Esophagus muscularis mucosa (tissue), 4 donors: ENCODE measurements around the gene ATP1A1. TPM values are rescaled to one million over a fixed set of nuclear protein-coding genes. Genes with fewer than 3 reads are reported as not detected.

Experiments
- DNase-seq: peaks from one replicate; pipeline ENCODE4 v3.0.0-alpha.2; 2017; ENCODE audit errors: extremely low spot score
- H3K27ac ChIP-seq, 4 donors: fragments of 200-600 bp; sonication (generic); replicated peaks in 1 of 4; 1 replicate in 3 of 4; 2 replicates in 1 of 4; pipeline ENCODE4 v1.5.1; 2016 to 2019; ENCODE audit warnings: mild to moderate bottlenecking in 1 of 4
- H3K27me3 ChIP-seq, 4 donors: fragments of 200-600 bp; sonication (generic); one replicate each; pipeline versions ENCODE4 v1.5.1 to v1.6.0; 2016 to 2019
- H3K36me3 ChIP-seq, 4 donors: fragments of 200-600 bp; sonication (generic); one replicate each; pipeline ENCODE4 v1.5.1; 2016 to 2019
- H3K4me1 ChIP-seq, 4 donors: fragments of 200-600 bp; sonication (generic); one replicate each; pipeline ENCODE4 v1.5.1; 2016 to 2019
- H3K4me3 ChIP-seq, 4 donors: fragments of 200-600 bp; sonication (generic); 1 replicate in 2 of 4; 2 replicates in 2 of 4; pipeline ENCODE4 v1.5.1; 2016 to 2019; ENCODE audit warnings: mild to moderate bottlenecking in 4 of 4, moderate library complexity in 1 of 4
- H3K9me3 ChIP-seq, 4 donors: fragments of 200-600 bp; sonication (generic); 1 replicate in 3 of 4; 2 replicates in 1 of 4; pipeline ENCODE4 v1.5.1; 2016 to 2019
- EP300 ChIP-seq: sonication (generic); formaldehyde crosslinking; IDR thresholded peaks from one replicate; pipeline ENCODE4 v1.6.1; 2017; ENCODE audit warnings: antibody characterized with exemption
- POLR2A ChIP-seq: fragments of 450-650 bp; IDR thresholded peaks from one replicate; pipeline ENCODE4 v1.6.1; 2017; ENCODE audit warnings: antibody characterized with exemption, moderate library complexity, mild to moderate bottlenecking, low read depth
- POLR2AphosphoS5 ChIP-seq, 2 donors: sonication (generic); formaldehyde crosslinking; IDR thresholded peaks; one replicate each; pipeline ENCODE4 v1.6.1; 2017; ENCODE audit warnings: antibody characterized with exemption in 2 of 2
- WGBS: methylation state at CpG from one replicate; pipeline ENCODE4 v1.1.5; 2018; 5-methylcytosine and 5-hydroxymethylcytosine counted together
- intact Hi-C: fragments of 100-400 bp; cut with DNase I; formaldehyde crosslinking; loops from one replicate; pipeline ENCODE4 v1.15.1; 2023
- total RNA-seq, 4 donors: library from RNA; depleted of rRNA; stranded (reverse); fragments of >200 nt; gene quantifications; one replicate each; pipeline versions ENCODE4 v1.1.0 to v1.2.1, GENCODE V29; 2016
- TF ChIP-seq, protein P1 (sequence below), 3 experiments: fragments of 200-600 bp in 2 of 3; fragments of 450-650 bp in 1 of 3; sonication (generic) in 2 of 3; IDR thresholded peaks; one replicate each; pipeline ENCODE4 v1.5.1; 2017 to 2019; ENCODE audit warnings: antibody characterized with exemption in 3 of 3, mild to moderate bottlenecking in 2 of 3, moderate library complexity in 1 of 3

Gene ATP1A1
- total RNA-seq, 4 donors from 2014 or later, result 90.1 to 196 (median 157) TPM

DNA sequence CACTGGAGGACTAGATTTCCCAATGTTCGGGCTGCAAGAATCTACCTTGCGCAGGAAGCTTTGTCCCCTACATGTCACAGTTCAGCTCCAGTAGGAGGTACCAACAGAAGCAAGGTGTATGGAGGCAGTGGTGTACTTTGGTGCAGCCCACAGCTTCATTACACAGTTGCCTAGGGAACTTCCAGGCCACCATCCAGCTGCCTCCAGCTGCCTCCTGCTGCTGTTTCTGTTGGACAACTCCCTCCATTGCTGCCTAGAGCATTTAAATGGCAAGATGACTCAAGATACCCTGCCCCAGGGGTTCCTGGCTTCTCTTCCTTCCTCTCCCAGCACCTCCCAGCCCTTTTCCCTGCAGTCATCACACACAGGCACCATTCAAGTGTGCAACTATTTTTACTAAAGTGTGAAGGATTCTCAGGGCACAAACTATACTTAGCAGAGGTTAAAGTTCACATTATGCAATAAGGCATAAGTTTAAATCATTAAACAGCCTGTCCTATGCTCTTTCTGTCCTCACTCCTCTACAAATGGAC lies 39.0 kb upstream of the ATP1A1 start:
- Histone ChIP-seq H3K27me3 (no peaks in the 10 kb centered on the region), H3K4me3 (no peak overlapping the region), H3K9me3 (no peaks in the 10 kb centered on the region), H3K4me1 (peaks cover 0 to 12% (median 0%) of the 10 kb centered on the region in 4 donors), H3K36me3 (no peaks in the 10 kb centered on the region), H3K27ac (no peak overlapping the region)
- WGBS, result 93% methylated on average over 2 of the region's 2 CpGs
- TF ChIP-seq EP300 (no peak), POLR2A (no peak), POLR2AphosphoS5 (IDR thresholded peaks at IDR 0.05) (no peak)
- TF ChIP-seq, protein P1, sequence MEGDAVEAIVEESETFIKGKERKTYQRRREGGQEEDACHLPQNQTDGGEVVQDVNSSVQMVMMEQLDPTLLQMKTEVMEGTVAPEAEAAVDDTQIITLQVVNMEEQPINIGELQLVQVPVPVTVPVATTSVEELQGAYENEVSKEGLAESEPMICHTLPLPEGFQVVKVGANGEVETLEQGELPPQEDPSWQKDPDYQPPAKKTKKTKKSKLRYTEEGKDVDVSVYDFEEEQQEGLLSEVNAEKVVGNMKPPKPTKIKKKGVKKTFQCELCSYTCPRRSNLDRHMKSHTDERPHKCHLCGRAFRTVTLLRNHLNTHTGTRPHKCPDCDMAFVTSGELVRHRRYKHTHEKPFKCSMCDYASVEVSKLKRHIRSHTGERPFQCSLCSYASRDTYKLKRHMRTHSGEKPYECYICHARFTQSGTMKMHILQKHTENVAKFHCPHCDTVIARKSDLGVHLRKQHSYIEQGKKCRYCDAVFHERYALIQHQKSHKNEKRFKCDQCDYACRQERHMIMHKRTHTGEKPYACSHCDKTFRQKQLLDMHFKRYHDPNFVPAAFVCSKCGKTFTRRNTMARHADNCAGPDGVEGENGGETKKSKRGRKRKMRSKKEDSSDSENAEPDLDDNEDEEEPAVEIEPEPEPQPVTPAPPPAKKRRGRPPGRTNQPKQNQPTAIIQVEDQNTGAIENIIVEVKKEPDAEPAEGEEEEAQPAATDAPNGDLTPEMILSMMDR (IDR thresholded peaks at IDR 0.05), result no peak
- intact Hi-C loops, result no loop called here
- DNase-seq, result no peak

DNA sequence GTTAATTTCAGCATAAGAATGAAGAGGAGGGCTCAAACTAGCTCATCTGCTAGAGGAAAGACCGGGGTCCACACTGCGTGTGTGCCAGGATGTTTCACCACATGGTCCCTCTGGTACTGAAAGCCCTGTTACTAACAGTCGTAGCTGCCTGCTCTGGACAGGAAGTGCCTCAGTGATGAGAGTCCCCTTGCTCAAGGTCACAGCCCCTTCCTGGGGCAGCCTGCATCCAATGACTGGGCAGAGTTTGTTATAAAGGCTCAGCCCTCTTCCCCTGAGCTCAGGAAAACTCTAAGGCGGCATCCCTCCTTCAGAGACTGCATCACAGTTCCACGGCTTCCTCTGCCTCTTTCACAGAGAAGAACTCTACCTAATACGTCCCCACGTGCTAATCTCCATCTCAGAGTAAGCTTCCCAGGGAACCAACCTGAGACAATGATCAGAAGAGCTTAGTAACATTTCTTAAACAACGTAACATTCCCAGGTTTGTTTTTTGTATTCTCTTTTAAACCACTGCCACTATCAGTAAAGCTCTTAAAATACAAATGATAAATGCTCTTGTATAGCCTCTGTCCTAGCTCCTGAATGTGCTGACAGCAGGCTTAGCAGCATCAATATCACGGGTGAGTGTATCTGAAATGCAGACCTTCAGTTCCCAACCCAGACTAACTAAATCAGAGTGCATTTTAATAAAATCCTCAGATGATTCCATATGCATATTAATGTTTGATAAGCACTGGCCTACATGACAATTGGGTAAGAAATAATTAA lies 38.0 kb upstream of the ATP1A1 start:
- TF ChIP-seq EP300, result no peak
- TF ChIP-seq, protein P1 (IDR thresholded peaks at IDR 0.05), result no peak
- DNase-seq, result peak; percentile 64
- H3K9me3 ChIP-seq, result no peaks in the 10 kb centered on the region
- peaks cover 0 to 12% (median 0%) of the 10 kb centered on the region in 4 donors for H3K4me1 ChIP-seq
- no peak overlapping the region for H3K4me3 ChIP-seq
- intact Hi-C loops, result no loop called here
- no peaks in the 10 kb centered on the region for H3K27me3 ChIP-seq
- H3K36me3 ChIP-seq, result no peaks in the 10 kb centered on the region
- WGBS, result 71% methylated on average over 9 of the region's 9 CpGs
- H3K27ac ChIP-seq, result no peak overlapping the region

DNA sequence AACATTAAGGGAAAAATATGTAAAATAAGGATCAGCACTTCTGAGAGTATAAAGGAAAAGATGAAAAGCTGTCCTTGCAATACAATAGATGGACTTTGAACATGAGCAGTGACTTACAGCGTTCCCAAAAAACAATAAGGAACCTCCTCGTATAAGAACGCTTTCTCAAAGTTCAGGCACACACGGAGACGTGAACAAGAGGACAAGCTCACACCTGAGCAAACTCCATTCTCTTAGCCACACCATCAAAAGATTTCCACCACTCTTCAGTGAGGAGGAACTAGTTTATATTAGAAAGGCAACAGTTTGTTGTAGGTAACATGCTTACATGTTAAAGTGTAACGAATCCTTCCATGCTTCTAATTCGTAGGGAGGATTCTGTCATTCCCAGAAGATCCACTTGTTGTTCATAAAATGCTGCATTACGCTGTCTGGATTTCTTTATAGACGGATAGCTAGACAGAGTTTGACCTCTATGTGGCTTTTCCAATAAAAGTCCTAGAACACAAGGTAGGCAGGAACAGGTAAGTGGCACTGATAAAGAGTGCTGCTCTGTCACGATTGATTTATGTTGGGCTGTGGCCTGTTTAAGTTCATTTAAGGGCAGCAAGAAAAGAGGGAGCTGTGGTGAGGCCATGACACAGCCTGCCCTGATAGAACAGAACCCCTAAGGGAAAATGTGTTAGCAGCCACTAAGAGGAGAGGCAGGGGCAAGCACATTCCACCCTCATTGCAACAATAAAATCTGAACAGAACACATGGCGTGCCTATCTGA lies 37.0 kb upstream of the ATP1A1 start:
- intact Hi-C loops, result no loop called here
- Histone ChIP-seq H3K36me3 (no peaks in the 10 kb centered on the region), H3K4me3 (no peak overlapping the region), H3K4me1 (peaks cover 0 to 12% (median 0%) of the 10 kb centered on the region in 4 donors), H3K27ac (no peak overlapping the region), H3K9me3 (no peaks in the 10 kb centered on the region), H3K27me3 (no peaks in the 10 kb centered on the region)
- no peak for DNase-seq
- WGBS, result 93% methylated on average over 11 of the region's 11 CpGs
- TF ChIP-seq, protein P1 (IDR thresholded peaks at IDR 0.05), result no peak
- TF ChIP-seq POLR2AphosphoS5 (IDR thresholded peaks at IDR 0.05), result no peak
- no peak for TF ChIP-seq POLR2A
- TF ChIP-seq EP300, result no peak

DNA sequence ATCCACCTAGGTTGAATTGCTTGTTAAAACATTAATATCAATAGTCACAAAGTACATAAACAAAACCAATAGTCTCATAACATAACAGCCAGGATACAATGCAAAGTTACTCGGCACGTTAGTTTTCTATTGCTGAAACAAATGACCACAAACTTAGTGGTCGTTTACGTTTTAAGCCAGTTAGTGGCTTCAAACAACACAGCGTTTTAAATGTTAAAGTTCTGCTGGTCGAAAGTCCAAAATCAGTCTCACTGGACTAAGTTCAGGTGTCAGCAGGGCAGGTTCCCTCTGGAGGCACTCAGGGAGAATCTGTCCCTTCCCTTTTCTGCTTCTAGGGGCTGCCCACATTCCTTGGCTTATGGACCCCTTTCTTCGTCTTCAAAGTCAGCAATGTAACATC lies 35.6 kb upstream of the ATP1A1 start:
- 92% methylated on average over 7 of the region's 7 CpGs for WGBS
- Histone ChIP-seq H3K27me3 (no peaks in the 10 kb centered on the region), H3K4me3 (no peak overlapping the region), H3K27ac (no peak overlapping the region), H3K9me3 (no peaks in the 10 kb centered on the region), H3K36me3 (no peaks in the 10 kb centered on the region), H3K4me1 (peaks cover 0 to 12% (median 0%) of the 10 kb centered on the region in 4 donors)
- DNase-seq, result peak; percentile 53
- TF ChIP-seq EP300, result no peak
- no peak for TF ChIP-seq POLR2AphosphoS5 (IDR thresholded peaks at IDR 0.05)
- TF ChIP-seq, protein P1 (IDR thresholded peaks at IDR 0.05), result no peak
- no peak for TF ChIP-seq POLR2A
- intact Hi-C loops, result no loop called here
